Brain microvascular endothelial cell (primary cell): ENCODE results near the gene CCL26.
"Not testable (repeated sequence)": the region's sequence is repeated elsewhere in the genome, so short reads cannot be mapped to it uniquely, and the experiment has no call there.

Experiments used
- DNase-seq: peaks from one replicate; pipeline ENCODE4 v3.0.0-alpha.2; 2020
- H3K27ac ChIP-seq: fragments of 250-450 bp; sonication (Bioruptor Pico); 2 replicates; pipeline ENCODE4 v1.5.1; 2020; ENCODE audit warnings: mild to moderate bottlenecking, moderate library complexity
- H3K27me3 ChIP-seq: fragments of 250-450 bp; sonication (Bioruptor Pico); replicated peaks from 2 replicates; pipeline ENCODE4 v1.5.1; 2020; ENCODE audit warnings: mild to moderate bottlenecking
- H3K36me3 ChIP-seq: fragments of 250-450 bp; sonication (Bioruptor Pico); replicated peaks from 2 replicates; pipeline ENCODE4 v1.5.1; 2020; ENCODE audit warnings: mild to moderate bottlenecking
- H3K4me3 ChIP-seq: 2 replicates; pipeline ENCODE4 v1.5.1; 2011; ENCODE audit warnings: low read depth, mild to moderate bottlenecking, control low read depth, low read length, moderate library complexity
- CTCF ChIP-seq: IDR thresholded peaks from 2 replicates; pipeline ENCODE4 v1.5.1; 2011; ENCODE audit warnings: low read depth, mild to moderate bottlenecking, moderate library complexity, low read length, control low read depth, inconsistent platforms; ENCODE audit errors: missing control alignments
- in situ Hi-C: cut with HindIII; loops from 2 replicates; pipeline ENCODE4 v1.10.0; 2017; ENCODE audit warnings: low sequenced_read_pairs, low pct_ligation_motif_present

CCL26 gene

GRCh38 chr7:75771224-75771623 is 787 bp downstream of the CCL26 start:
- TF ChIP-seq CTCF, result no peak
- Histone ChIP-seq H3K27me3 (no peaks in the 10 kb centered on the region), H3K36me3 (no peaks in the 10 kb centered on the region), H3K4me3 (no peak overlapping the region), H3K27ac (peak overlapping the region; percentile 34)
- peak; percentile 69 for DNase-seq
- in situ Hi-C loops, result no loop called here

- Histone ChIP-seq H3K27ac (no peak overlapping the region), H3K36me3 (no peaks in the 10 kb centered on the region), H3K4me3 (no peak overlapping the region), H3K27me3 (no peaks in the 10 kb centered on the region)
- TF ChIP-seq CTCF, result peak; percentile 68
- in situ Hi-C loops, result no loop called here
- peak; percentile 25 for DNase-seq
These were observed 9.6 kb downstream of the CCL26 start for GRCh38 chr7:75762350-75762917.

GRCh38 chr7:75761801-75762200 is 10.2 kb downstream of the CCL26 start:
- H3K27ac ChIP-seq, H3K27me3 ChIP-seq, H3K36me3 ChIP-seq, H3K4me3 ChIP-seq, in situ Hi-C loops, DNase-seq: not testable (repeated sequence)

- in situ Hi-C loops, result no loop called here
- Histone ChIP-seq H3K36me3 (no peaks in the 10 kb centered on the region), H3K27ac (no peak overlapping the region), H3K4me3 (no peak overlapping the region), H3K27me3 (no peaks in the 10 kb centered on the region)
- DNase-seq, result peak; percentile 35
- TF ChIP-seq CTCF, result no peak
These were observed 13.5 kb downstream of the CCL26 start for GRCh38 chr7:75758491-75758890.

GRCh38 chr7:75757860-75758259 is 14.2 kb downstream of the CCL26 start:
- DNase-seq, result no peak
- Histone ChIP-seq H3K27me3 (no peaks in the 10 kb centered on the region), H3K4me3 (no peak overlapping the region), H3K27ac (no peak overlapping the region), H3K36me3 (no peaks in the 10 kb centered on the region)
- TF ChIP-seq CTCF, result no peak
- in situ Hi-C loops, result no loop called here

- in situ Hi-C loops, result no loop called here
- peak; percentile 62 for DNase-seq
- TF ChIP-seq CTCF, result peak; percentile 75
- H3K27me3 ChIP-seq, result no peaks in the 10 kb centered on the region
- no peaks in the 10 kb centered on the region for H3K36me3 ChIP-seq
- H3K27ac ChIP-seq, result no peak overlapping the region
- H3K4me3 ChIP-seq, result no peak overlapping the region
These were observed 14.9 kb downstream of the CCL26 start for GRCh38 chr7:75756991-75757676.
